Measurements from ENCODE around the gene PAK4.

PAK4 gene

DNA sequence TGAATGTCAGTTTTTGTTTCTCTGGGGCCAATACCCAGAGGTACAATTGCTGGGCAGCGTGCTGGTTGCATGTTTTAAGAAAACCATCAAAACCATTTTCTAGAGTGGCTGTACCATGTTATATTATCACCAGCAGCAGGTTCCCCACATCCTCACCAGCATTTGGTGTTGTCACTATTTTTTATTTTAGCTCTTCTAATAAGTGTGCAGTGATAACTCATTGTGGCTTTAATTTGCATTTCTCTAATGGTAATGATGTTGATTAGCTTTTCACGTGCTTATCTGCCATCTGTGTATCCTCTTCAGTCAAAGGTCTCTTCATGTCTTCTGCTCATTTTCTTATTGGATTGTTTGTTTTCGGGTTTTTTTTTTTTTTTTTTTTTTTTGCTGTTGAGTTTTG lies 21.9 kb downstream of the PAK4 start:
- FAIRE-seq, result no peak

DNA sequence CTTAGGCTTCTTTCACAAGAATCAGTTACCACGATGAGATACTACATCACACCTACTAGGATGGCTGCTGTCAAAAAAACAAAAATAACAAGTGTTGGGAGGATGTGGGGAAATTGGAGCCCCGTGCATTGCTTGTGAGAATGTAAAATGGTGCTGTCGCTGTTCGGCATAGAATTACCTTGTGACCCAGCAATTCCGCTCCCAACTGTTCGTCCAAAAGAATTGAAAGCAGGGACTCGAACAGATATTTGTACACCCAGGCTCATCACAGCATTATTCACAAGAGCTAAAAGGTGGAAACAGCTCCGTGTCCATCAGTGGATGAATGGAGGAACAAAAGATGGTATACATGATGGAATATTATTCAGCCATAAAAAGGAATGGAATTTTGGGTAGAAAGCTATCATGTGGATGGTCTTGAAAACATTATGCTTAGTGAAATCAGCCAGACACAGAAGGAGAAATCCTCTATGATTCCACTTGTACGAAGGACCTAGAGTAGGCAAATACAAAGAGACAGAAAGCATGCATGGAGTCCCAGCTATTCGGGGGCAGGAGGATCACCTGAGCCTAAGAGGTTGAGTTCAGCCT lies 23.4 kb downstream of the PAK4 start:
- no peak for FAIRE-seq

DNA sequence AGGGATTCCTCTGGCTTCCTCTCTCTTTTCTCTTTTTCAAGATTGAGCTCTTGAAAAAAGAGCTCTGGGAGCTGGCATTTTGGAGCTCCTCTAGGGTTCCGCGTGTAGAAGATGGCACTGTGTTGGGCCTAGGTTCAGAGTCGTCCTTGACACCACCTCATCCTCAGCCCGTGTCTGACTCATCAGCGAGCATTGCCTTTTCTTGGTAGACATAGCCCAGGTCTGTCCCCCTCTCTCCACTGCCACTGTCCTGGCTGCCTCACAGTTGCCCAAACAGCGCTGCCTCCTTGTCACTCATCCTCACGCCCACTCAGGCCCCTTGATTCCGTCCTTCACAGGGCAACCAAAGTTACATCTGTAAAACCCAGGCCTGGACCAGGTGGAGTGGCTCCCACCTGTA lies 24.6 kb downstream of the PAK4 start:
- no peak for FAIRE-seq

DNA sequence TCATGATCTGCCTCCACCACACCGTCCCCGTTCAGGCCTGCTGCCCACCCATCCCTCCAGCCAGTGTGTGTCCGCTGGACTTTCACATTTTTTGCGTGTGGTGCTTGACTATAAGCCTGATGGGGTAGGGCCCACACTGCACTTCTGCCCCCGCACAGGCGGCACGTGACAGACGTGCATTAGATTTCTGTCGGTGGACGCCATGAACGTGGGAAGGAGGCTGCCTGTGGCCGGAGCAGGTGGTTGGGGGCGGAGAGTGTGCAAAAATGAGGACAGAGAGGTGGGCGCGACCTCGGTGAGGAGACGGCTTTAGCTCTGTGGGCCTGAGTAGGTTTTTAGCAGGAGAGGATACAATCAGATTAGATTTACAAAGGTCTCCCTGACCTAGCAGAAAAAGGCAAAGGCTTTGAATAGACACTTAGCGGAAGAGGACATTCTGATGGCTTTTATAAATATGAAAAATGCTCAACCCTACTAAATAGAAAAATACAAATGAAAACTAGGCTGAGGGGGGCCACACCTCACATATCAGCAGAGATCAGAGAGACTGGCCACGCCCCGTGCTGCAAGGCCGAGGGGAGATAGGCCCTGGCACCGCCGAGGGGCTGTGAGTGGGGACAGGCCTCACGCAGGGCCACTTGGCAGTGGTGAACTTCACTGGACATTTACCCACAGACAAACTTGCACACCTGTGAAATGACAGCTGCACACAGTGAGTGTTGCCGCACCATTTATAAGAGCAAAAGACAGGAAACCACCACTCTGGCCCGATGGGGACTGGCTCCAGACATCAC lies 25.4 kb downstream of the PAK4 start:
- FAIRE-seq, result no peak

DNA sequence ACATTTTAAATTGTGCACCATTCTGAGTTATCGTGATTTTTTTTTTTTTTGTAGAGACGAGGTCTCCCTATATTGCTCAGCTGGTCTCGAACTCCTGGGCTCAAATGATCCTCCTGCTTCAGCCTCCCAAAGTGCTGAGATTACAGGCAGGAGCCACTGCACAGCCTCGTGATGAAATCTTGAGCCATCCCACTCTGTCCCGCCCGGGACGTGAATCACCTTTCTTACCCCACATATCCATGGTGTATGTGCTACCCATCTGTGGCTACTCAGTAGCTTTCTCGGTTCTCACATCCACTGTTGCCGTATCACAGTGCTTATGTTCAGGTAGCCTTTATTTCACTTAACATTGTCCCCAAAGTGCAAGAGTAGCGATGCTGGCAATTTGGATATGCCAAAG lies 26.5 kb downstream of the PAK4 start:
- no peak for FAIRE-seq

DNA sequence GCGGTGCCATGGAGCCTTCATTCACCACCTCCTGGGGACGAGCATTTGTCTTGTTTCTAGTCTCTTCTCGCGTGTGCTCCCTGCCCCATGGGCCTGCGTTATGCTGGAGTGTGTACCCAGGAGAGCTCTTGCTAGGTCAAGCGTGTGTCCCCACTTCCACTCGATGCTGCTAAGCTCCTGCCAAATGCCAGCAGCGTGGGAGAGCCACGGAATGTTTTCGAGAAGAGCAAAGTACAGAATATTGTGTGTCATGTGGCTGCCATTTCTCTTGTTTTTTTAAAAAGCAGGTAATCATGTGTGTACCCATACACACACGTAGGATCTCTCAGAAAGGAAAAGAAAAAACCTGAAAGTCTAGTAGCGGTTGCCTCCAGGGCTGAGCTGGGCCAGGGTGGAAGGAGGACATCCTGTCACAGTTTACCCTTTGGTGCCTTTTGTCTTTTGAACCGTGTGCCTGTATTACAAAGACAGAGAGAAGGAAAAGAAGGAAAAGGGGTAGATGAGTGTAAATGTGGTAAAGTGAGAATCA lies 28.6 kb downstream of the PAK4 start:
- no peak for FAIRE-seq

DNA sequence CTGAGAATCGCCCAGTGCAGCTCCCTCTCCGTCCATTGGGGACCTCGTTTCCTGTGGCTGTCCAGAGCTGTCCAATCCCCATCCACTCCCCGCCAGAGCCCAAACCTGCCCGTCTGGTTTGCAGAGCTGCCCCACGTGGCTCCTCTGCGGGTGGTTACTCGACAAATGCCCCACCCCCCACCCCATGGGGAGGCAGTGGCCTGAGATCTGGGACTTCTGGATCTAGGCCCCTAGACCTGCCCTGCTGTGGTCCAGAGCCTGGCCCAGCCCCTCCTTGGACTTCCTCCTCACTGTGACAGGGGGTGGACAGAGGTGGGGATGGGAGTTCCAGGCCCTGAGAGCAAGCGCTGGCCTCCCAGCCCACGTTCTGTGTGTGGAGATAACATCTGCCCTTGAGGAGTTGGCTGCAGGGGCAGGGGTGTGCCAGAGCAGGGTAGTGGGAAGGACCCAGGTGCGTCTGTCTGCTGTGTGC lies 29.1 kb downstream of the PAK4 start:
- no peak for FAIRE-seq

DNA sequence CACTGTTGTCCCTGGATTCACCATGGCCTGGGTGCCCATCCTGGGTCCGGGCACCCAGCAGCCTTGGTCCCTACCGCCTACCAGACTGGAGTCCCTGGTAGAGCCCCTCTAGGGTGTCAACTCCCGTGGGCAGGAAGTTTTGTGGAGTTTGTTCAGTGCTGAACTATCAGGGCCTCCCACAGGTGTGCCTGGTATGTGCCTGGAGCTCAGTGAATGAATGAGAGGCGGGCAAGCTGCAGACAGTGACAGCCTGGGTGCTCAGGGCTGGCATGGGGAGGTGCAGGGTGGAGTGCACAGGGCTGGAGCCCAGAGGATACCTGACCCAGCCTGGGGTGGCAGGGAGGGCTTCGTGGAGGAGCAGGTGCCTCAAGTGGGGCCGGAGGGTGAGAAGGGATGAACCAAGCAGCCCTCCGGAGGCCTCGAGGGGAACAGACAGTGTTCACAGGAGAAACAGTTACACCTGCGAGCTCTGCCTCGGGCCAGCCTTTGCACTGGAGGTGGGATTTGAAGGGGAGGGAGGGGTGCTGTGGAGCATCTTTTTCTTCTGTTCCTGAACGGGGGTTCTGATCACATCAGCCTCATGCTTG lies 29.6 kb downstream of the PAK4 start:
- FAIRE-seq, result no peak

DNA sequence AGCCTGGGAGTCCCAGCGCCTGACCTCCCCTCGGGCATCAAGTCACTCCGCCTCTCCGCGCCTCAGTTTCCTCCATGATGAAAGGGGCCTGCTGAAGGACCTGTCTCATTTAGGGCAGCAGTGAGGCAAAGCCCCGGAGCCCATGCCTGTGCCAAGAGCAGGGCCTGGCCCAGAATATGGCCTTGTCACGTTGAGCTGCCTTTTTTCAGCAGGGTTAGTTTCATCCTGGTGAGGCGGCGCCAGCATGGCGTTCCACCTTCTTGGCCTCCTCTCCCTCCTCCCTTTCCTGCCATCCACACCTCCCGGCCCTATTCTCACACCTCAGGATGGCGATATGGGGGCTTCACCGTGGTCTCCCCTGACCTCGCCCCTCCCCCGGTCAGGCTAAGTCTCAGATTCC lies 30.2 kb downstream of the PAK4 start:
- FAIRE-seq, result no peak

DNA sequence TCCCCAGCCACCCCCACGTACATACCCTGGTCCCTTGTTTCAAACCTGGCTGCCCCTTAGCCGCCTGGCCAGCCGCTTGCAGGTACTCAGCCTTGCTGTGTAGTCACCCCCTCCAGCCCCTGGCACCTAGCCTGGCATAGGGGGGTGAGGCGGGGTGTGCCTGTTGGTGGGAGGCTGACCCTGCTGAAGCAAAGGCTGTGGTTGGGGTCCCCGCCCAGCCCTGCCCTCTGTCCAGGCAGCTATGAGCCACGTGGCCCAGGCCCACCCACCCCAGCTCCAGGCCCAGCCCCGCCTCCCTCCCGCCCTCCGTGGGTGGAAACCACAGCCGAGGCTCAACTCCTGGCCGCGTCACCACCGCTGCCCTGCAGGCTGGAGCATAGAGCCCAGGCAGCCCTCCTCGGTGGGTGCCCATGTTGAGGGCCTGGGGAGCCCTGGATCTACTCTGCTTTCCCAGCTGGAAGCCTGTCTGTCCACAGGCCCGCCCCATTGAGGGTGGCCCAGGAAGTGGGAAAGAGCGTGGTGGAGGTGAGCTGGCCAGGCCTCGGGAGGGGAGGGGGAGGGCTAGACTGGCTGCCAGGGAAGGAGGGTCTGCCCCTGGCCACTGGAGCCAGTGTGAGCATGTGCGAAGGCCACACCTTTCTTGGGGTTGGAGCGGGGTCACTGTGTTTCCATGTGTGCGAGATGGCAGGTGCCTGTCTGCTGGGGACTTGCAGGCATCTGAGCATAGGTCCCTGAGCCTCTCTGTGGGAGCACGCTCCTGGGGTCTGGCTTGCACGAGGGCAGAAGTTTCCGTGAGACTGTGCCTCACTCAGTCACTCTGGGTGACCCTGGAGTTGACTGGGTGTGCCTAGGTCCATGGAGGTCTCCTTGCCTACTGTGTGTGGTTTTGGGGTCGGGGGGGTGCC lies 31.0 kb downstream of the PAK4 start:
- no peak for FAIRE-seq

DNA sequence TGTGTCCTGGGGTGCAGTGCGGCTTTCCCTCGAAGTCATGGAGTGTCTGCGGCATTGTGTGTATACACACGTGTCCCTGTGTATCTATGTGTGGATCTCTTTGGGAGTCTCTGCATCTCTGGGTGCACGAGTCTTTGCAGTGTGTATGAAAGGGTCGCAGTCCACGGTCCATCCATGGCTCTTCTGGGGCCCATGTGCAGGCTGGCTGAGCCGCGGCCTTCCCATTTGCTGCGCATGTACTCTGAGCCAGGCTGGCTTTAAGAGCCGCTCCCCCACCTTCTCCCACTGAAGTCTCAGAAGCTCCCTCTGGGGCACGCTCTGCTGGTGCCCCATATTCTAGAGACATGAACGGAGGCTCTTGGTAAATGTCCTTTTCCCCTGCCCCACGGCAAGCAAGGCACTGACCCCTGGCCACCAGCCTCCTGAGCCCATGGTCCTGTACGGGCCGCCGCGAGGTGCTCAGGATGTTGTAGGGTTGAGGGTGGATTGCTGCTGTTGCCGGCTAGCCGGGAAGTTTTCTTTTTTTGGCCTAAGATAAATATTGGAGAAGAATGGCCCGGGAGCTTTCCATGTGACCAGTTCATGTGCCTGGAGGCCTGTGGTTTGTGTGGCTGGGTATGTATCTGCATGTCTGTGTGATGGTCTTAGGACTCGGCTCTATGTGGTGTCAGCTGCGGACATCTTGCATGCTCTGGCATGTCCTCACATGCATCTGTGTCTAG lies 31.9 kb downstream of the PAK4 start:
- FAIRE-seq, result no peak

DNA sequence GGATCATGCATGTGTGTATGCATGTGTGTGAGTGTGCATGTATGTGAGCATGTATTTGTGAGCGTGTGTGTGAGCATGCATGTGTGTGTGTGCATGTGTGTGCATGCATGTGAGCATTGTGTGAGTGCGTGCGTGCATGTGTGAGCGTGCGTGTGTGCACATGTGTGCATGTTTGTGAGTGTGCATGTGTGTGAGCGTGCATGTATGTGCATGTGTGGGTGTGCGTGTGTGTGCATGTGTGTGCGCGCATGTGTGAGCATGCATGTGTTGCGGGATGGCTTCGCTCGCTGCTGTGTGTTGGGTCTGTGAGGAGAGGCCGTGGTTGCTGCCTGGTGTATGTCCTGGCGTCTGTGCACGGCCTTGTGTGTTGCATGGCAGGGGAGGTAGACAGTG lies 32.4 kb downstream of the PAK4 start:
- no peak for FAIRE-seq

DNA sequence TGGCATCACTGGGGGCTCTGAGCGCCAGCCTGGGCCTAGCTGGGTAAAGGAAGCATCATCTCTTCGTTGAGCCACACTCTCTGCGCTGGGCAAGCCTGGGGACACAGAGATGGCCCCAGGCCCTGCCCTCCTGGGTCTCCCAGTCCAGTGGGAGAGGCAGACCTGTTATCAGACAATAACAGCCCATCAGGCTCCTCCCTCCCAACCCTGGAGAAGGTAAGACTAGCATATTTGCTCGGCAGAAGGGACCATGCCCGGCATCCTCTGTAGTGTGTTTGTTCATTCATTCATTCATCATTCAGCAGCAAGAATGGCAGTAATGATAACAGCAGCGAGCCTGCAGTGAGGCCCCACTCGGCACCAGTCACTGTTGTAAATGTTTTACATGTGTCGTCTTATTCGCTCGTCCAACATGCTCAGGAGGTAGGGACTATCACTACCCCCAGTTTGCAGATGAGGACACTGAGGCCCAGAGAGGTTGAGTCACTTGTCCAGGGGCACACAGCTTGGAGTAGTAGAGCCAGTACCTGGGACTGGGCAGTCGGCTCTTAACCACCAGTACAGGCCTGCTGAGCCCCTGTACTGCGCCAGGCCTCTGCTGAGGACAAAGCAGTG lies 33.2 kb downstream of the PAK4 start:
- FAIRE-seq, result no peak

DNA sequence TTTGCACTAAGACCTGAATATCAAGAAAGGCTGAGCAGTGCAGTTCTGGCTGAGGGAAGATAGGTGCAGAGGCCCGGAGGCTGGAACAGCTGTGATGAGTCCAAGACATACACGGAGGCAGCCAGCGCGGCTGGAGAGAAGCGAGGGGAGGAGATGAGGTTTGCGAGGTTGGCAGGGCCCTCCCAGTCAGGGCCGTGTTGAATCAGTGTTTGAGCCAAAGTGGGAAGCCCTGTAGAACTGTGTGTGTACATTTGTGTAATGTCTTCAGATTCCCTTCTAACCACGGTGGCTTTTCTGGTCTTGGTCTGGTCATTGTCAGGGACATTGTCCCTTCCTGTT lies 34.9 kb downstream of the PAK4 start:
- FAIRE-seq, result no peak

DNA sequence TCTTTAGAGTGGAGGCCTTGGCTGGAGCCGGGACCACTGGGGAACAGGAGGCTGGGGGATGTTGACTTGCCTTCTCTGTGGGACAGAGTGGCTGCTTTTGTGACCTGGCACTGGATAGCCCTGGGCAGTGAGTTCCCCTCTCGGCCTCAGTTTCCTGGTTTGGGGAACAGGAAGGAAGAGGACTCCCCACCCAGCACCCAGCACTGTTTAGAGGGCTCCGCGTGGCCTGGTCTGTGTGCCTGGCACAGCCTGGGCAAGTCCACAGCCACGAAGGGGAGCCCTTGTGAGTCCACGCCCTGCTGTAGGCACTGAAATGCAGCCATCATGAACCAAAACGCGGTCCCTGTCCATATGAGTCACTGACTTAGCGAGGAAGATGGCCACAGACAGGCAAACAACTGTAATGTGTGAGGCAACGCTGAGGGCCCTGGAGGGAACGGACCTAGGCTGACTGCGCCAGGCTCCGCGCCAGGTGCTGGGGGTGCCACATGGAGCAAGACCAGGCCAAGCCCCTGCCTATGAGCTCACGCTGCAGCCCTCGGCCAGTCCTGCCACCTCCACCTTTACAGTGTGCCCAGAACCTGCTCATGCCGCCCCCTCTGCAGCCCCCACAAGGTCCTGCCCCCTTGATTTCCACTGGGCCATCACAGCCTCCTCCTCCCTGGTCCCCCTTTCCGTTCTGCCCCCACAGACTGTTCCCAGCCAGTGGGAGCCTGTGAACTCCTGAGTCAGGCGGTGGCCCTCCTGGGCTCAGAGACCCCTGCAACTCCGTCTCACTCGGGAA lies 35.5 kb downstream of the PAK4 start:
- FAIRE-seq, result no peak

DNA sequence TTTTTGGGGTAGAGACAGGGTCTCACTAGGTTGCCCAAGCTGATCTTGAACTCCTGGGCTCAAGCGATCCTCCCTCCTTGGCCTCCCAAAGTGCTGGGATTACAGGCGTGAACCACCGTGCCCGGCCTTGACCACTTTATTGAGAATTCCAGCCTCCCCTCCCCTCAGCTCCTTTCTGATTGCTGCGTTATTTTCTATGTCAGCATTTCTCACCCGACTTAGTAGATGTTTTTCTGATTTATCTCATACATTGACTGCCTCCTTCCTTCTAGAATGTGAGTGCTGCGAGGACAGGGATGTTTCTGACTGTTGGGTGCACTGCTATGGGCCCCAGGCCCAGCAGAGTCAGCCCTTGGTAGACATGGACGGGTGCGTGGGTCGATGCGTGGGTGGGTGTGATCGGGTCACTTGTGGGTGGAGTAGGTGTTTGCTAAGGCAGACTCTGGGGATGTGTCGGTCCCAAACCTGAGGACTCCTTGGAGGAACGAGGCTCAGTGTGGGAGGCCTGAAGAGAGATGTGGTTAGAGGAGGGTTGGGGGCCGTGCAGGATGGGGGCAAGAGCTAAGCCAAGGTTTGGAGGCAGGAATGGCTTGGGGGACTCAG lies 37.0 kb downstream of the PAK4 start:
- no peak for FAIRE-seq

DNA sequence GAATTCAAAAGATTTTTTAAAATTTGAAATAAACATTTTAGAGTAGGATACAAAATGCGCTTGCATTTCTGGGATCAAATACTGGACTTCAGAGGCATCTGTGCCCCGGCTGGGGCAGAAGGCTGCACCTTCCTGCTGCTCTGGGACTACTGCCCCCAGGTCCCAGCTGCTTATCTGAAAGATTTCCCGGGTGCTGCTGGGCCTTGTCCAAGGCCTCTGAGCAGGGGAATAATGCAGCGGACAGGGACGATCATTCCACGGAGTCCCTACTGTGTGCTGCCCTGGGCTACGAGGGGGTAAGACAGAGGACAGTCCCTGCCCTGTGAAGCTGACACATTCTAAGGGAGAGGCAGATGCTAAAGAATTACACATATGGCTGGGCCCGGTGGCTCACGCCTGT lies 38.0 kb downstream of the PAK4 start:
- no peak for FAIRE-seq

DNA sequence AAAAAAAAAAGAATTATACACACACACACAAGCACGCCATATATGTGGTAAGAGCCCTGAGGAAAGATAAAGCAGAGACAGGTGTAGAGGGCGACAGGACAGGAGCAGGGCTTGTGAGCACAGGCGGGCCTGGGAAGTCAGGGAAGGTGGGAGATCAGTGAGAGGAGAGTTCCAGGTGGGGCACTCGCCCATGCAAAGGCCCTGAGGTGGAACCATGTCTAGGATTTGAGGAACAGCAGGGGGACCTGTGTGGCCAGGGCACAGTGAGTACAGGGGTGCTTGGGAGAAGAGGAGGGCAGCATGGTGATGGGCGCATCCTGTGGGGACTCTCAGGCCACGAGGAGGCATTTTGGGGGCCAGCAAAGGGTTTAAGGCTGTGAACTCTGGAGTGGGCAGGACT lies 38.7 kb downstream of the PAK4 start:
- no peak for FAIRE-seq

DNA sequence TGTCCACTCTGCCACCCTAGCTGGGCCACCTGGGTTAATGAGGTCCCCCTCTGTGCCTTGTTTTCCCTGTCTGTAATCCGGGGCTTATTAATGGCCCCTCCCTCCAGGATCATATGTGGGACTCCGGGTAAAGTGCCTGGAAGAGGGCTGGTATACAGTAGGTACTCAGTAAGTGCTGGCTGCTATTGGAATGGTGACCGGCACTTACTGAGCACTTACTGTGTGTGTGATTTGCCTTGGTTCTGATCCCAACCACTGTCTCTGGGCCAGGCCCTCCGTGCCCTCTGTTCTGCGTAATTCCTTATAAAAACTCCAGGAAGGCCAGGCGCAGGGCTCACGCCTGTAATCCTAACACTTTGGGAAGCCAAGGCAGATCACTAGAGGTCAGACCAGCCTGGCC lies 40.3 kb downstream of the PAK4 start:
- no peak for FAIRE-seq

DNA sequence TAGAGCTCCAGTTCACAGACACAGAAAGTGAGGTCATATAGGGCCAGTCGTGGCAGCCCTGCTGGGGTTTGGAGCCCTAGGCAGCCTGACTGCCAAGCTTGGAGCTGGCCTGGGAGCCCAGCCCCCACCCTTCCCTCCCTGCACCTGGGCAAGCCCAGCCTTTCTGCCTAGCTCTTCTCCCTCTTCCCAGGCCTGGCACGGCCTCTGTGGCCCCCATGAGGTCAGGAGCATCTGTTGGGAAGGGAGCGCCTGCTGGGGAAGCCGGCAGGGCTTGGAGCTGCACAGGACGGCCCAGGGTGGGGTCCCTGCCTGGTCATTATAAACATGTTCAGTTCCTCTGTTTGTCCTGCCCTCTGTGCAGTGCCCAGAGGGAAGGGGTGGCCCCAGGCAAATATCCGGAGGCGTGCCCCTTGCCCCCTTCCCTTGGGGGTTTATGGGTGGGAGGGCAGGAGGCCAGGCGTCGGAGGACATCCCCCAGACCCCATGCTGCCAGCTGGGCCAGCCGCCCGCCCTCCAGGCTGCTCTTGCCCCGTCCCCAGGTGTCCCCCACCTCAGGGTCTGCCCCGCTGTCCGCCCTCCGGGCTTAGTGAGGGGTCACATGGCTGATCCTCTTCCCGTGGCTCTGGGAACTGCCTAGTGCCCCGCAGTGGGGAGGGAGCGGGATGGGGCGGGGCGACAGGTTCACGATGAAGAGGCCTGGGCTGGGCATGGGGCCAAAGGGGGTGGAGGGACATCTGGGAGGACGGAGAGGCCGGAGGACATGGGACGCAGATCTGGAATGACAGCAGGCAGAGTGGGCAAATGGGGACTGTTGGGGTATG lies 41.2 kb downstream of the PAK4 start:
- FAIRE-seq, result no peak
